COR-L47 (cell line): ENCODE measurements around the gene LRGUK.
"Not testable (repeated sequence)": the region's sequence is repeated elsewhere in the genome, so short reads cannot be mapped to it uniquely, and the experiment has no call there.

Experiments
- DNase-seq: peaks from one replicate; lab custom pipeline; 2025; lab: John Stamatoyannopoulos, UW

Gene LRGUK

DNA sequence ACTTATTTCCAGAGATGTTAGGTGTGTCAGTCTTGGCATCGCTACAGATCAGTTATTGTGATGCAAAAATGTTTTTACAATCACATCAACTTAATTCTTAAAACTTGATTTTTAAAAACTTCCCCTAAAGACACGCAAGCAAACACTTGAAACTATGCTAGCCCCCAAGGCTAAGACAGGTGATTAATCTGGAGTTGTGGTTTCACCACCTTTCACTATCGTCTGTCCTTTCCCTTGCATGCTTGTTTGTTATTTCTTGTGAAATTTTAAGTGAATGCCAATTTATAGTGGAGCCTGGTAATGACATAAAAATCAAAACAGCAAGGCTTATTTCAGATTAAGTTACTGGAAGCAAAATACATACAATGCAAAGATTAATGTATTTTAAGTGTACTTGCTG lies 119.2 kb downstream of the LRGUK start:
- DNase-seq: no peak

DNA sequence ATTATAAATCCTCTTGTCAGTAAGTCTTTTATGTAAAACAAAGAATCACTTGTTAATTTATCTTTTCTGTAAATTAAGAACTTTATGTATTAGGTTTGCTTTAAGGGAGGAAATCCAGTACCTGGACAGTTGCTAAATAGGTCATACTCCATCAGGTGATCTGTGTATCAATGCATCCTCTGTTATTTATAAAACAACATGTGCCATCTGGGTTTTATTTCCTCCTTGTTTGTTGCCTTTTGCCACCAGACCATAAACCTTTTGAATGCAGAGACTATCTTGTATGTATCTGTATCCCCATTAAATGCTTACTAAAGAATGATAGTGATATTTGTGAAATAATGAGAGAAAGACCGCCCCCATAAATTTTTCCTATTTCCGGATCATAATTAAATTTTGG lies 119.6 kb downstream of the LRGUK start:
- DNase-seq: no peak

DNA sequence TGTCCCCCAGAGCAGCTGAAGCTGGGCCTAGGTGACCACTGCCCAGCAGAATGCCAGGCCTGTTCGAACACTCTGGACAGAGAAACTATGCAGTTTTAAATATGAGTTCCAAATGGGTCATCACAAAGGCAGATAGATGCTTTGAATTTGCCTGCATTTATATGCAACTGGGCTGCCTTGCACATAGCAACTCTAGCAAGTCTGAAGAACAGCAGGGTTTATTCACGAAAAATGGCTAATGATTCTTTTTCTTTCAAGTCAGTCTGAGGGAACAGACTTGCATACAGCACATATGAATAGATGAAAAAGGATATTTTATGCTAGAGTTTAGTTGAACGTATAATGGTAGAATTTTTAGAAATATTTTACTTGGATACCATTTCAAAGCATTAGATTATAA lies 121.1 kb downstream of the LRGUK start:
- DNase-seq: no peak

DNA sequence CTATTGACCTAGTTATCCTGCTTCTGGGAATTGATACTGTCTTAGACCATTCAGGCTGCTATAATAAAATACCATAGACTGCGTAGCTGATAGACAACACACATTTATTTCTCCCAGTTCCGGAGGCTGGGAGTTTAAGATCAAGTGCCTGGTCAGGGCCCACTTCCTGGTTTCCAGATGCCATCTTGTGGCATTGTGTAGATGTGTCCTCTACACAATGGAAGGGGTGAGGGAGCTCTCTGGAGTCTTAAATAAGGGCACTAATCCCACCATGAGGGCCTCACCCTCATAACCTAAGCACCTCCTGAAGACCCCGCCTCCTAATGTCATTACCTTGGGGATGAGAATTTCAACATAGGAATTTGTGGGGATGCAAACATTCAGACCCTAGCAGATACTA lies 127.2 kb downstream of the LRGUK start:
- DNase-seq: no peak

DNA sequence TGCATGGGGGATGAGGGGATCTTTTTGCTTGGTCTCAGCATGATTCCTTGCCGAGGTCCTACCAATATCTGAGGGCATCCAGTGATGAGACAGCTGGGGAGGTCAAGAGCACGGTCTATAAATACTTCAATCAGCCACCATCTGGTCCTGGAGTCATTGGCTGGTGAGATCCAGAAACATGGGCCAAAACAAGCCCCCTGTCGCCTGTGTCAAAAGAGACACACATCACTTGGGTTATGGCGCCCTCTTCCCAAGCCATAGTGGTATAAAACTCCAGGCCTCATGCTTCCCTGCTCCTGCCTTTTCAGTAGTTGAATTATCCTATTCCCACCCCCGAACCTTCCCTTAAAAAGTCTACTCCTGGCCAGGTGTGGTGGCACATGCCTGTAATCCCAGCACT lies 128.7 kb downstream of the LRGUK start:
- DNase-seq: no peak

DNA sequence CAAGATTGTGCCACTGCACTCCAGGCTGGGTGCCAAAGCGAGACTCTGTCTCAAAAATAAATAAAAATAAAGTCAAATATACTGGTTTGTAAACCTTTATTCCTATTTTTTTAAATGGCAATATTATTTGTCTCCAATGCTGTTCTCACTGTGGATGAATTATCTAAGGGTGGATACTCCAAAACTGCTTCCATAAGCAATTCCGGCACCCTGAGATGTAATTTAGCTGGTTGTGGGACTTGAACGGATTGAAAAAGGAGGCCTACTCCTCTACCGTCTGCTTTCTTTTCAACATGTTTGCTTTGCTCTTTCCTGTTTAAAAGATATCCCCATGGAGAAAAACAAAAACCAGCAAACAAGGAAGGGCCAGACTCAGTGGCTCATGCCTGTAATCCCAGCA lies 135.2 kb downstream of the LRGUK start:
- DNase-seq: no peak

DNA sequence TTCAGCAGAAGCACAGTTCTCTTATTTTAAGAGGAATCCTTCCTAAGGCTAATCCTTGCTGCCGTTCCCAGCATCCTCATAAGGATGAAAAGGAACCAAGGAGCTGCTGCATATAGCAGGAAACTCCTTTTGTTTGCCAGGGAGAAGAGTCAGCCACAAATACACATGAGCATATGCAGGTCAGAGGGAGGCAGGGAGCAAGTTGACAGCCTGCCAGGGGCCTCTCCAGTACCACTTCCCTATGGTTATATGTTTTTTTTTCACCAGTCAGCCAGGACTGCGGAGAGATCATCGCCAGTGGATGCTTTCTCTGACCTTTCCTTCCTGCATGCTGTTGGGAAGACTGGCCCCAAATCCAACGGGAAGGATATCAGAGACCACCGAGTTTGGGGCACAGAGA lies 149.8 kb downstream of the LRGUK start:
- no peak for DNase-seq

DNA sequence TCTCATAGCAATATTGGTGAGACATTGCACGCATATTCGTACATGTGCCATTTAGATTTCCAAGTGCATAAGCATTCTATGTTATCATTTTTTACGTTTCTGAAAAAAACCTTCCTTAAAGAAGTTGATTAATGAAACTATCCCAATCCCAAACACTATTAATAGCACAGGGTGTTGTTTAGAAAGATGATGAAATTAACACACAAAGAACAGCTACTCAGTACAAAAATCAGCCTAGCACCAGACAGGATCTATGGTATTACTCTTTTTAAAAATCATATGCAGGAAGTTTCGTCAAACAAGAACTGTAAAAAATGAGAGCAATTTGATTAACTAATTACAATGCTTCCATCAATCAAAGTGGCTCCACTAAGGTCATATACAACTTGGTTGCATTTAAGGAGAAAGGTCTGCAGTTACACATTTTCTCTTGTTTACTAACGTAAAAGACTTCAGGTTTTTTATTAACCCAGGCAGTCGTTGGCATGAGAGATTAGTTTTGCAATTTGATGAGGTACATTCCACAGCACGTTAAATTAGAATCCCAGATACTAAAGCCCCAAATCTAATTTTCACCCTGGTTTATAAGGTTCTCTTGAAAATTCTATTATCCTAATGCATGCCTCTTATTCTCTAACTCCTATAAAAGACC lies 151.5 kb downstream of the LRGUK start:
- DNase-seq: no peak

DNA sequence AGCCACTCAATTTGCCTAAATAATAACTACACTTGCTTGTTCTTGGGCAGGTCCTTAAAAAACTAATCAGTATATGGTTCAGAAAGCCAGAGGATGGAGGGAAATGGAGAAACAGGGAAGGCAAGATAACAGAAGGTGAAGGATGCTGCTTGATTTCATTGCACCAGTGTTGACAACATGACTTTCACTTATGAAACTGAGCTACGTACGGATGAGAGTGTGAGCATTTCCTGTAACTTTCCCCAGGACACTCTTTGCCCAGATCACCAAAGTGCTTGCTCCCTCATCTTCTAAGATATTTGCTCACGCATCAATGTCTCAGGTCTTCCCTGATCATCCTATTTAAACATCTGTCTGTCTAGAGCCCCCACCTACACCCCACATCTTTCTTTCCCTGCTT lies 152.2 kb downstream of the LRGUK start:
- DNase-seq: no peak

DNA sequence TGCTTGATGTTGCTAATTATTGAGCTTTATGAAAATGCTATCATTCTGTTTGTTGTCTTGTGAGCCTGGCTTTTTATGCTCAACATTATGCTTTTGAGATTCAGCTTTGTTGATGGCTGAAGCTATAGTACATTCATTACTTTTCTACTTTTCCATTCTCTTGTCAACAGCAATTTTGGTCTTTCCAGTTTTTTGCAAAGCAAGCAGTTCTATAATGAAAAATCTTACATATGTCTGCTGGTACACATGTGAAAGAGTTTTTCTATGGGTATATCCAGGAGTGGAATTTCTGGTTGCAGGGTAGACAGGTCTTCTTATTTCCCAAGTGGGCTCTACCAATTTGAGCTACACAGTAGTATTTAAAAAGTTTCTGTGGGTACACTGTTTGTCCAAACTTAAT lies 152.8 kb downstream of the LRGUK start:
- no peak for DNase-seq

DNA sequence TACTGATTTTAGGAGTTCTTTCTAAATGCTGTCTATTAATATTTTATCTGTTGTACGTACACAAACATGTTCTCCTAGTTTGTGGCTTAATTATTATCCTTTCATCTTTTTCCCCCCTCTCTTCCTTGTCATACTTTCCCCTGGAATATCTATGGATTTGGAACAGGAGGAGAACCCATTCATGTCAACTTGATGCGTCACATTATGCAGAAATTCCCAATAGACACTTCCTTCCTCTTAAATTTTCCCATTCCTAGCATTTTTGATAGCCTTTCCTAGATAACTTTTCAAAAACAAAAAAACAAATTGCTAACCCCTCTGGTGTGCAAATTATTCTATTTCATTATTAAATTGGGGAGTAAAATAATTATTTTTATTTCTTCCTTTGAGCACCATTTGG lies 153.4 kb downstream of the LRGUK start:
- no peak for DNase-seq

DNA sequence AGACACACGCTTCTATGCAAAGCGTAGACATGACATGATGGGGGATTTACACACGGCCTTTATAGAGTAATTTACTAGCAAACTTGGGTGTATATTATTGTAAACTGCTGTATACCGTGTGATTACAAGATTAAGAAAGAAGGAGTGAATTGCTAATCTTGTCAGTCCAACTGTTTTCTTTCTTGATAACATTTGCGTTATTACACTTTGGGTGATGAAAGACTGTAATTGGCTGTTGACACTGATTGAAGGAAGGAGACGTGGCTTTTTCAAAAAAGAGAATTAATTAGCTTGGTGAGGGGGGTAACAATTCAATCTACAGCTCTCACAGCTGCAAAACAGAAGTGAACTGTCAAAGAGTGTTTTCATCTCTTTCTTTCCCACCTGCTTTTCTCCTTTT lies 156.9 kb downstream of the LRGUK start:
- DNase-seq: no peak

DNA sequence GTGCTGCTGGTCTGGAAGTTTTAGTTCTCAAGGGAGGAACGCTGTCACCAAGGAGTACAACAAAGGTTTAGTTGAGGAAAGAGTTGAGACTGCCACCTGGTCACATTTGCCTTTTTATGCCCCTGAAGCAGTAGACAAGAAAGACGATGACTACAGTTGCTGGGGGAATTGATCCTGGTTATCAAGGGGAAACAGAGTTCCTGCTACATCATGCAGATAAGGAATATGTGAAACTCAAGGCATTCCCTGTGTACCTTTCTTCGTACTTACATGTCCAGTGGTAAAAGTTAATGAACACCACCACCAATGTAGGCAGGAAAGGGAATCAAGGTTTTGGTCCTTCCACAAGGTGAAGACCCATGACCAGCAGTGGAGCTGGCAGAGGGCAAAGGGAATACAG lies 157.8 kb downstream of the LRGUK start:
- DNase-seq: no peak

DNA sequence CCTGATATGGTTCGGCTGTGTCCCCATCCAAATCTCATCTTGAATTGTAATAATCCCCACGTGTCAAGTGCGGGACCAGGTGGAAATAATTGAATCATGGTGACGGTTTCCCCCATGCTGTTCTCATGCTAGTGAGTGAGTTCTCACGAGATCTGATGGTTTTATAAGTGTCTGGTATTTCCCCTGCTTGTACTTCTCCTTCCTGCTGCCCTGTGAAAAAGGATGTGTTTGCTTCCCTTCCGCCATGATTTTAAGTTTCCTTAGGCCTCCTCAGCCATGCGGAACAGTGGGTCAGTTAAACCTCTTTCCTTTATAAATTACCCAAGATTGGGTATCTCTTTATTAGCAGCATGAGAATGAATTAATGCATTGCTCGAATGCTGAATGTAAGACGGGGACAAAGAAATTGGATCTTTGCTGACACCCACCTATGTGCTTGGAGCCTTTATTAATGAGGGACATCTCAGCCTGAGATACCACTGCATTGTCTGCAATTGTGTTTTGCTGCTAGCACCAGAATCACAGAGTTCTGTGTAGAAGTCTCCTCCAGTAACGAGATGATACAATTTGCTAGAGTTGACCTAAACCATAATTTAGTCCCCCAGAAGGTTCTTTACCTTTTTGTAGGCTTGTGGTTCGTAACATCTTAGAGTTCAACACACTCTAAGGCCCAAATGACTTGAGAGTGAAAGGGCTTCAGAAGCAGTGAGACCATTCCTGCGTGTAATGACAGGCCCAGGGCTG lies 160.9 kb downstream of the LRGUK start:
- no peak for DNase-seq

DNA sequence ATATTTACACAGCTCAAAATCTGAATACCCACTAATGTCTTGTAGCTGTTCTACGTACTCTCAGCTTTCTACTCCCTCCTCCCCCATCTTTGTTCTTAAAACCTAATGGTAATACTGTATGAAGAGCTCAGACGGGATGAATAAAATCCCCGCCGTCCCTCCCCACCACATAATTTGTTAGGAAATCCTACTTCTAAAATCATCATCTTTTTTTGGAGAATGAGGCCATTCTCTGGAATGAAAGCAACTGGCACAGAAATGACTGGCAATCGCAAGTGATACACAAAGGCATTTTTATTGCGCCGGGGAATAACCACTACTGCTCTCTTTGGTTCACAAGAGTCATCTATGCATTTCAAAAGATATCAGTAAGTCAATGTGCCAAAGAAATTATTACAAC lies 162.3 kb downstream of the LRGUK start:
- no peak for DNase-seq

DNA sequence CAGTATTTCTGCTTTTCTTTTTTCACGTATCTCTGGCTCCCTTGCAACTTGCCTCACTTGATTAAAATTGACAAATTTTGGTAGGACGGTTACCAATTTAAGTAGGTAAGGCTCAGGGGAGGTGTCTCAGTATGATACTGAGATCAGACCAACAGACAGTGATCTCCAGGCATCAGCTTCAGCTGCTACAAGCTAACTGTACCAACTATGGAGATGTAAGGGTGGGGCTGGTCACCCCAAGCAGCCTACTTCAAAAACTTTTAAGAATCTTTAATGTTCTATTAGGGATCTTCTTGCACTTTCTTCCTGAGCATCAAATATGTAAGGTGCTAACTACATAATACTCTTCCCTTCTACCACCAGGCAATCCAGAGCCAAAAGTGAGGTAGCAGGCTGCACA lies 162.7 kb downstream of the LRGUK start:
- DNase-seq: no peak

DNA sequence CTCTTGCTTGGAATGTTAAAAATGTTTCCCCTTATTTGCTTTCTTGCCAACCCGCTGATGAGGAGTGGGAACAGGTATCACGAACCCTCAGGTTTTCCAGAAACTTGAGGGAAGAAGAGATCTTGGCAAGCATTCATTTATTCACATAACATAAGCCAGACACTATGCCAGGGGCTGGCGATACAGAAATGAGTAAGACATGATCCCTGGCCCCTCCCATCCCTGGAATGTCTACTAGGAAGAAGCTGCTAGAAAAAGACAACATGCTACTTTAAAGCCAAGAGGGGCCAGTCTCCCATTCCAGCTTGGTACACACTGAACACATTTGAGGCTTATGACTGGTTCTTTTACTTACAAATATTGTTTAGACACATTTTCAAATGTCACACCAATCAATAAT lies 163.1 kb downstream of the LRGUK start:
- DNase-seq: no peak

DNA sequence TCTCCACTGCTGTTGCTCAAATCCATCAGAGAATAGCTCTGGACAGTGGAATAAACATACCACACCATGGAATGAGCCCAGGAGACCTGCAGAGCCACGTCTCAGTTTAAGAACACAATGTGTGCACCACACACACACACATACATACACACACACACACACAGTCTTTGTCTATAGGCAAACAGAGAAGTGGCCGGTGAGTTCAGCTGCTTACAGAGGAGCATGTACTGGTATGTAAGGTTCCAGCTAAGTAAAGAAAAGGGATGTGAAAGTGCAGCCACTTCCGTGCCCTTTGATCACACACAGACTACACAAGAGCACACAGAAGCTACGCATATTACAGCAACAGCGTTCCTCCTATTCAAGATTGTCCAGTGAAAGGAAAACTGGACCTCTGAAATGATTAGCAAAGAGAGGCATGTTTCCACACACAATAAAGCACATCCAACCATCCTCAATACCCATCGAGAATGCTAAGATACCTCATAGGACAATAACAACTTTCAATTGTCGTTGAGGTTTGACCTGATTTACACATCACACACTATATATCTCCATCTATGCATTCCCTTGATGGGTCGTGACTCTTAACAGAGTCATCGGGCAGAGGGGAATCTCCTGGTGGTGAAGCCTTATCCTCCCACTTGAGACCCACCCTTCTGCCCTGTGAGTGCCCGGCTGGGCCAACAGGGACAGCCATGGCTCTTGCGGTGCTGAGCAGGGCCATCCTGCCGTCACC lies 166.0 kb downstream of the LRGUK start:
- DNase-seq: no peak

DNA sequence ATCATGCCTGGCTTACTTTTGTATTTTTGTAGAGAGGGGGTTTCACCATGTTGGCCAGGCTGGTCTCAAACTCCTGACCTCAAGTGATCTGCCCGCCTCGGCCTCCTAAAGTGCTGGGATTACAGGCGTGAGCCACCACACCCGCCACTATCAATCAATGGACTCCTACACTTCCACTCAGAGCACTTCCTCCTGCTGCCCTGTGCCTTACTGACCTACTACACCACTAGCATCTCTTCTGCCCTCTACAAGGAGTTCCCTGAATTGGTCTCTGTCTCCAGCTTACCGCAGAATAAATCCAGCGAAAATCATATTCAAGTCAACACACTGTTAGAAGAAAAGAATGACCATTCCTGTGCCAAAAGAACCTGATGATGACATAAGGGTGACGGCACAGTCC lies 168.8 kb downstream of the LRGUK start:
- not testable (repeated sequence) for DNase-seq

DNA sequence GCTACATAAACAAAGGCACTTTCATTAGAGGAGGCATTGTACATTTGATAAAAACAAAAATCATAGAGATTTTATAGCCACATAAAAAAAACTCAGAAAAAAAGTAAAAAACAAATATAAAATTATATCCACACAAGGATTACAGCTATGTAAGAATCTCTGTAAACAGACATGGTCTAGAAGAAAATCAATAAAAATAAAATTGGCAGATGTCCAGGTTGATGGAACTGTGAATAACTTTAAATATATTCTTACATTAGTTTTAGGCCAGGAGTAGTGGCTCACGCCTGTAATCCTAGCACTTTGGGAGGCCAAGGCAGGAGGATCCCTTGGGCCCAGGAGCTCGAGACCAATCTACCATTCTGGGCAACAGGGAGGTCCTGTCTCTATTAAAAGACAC lies 170.3 kb downstream of the LRGUK start:
- no peak for DNase-seq

DNA sequence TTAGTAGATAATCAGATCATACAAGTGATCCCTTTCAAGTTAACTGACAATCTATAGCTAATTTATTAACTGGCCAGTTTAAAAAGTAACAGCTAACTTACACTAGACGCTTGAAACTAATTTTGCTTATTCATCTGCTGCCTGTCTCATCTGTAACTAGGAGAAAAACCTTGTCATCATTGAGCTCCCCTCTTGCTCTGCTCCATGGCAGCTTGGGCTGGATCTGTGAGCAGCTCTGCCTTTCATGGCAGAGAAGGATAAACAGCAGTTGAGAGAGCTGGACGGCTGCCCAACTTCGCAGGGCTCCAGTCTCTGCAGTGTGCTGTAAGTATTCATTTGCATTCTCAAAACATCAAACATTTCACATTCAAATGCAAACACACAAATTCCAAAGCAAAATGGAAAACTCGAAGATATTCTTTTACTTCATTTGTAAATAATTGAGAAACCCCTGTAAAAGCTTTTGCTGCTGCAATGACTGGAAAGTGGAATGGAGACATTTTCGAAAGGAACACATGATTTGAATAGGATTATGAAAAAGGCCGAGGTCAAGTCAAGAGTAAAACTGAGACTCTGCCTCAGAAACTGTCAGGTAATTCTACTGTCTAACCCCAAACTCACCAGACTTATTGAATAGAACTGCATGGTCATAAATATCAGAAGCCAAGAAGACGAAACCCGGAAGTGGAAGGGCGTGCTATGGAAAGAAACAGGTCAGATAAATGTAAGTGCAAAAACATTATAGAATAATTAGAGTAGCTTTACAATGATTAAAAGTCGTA lies 172.0 kb downstream of the LRGUK start:
- peak; percentile 65 for DNase-seq

DNA sequence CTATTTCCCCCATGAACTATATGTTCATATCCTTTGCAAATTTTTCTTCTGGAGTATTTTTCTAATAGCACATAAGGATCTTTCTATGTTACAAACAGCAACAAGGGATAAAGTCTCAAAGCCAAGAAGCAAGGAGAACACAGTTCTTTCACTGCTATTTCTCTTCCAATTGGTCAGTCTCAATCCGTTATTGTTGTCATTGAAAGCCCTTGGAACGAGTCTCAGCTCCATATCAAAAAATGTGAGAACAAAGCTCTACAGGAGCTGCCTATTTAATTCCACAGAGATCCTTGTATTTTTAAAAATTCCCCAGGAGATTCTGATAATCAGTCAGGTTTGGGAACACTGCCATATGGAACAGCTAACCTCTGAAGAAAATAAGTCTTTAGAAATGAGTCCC lies 173.8 kb downstream of the LRGUK start:
- no peak for DNase-seq

DNA sequence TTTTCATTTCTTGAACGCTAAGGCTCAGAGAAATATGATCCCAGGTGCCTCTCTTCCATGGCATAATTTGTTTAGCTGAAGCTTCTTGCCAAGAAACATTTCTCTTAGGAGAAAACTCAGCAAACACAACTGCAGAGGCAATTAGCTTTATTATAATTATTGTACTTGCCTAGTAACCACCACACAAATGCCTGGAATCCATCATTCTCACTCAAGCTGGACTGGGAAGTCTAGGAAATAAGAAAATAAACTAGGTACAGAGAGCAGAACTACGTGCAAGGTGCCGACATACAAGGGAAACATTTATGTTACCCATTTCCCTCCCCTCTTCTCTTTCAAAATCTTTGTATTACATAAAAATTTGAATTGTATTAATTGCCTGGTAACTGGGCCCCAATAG lies 174.5 kb downstream of the LRGUK start:
- DNase-seq: peak; percentile 16
